GM21390 (cell line): ENCODE results near the gene SERPINB11.
"Not testable (repeated sequence)": the region's sequence is repeated elsewhere in the genome, so short reads cannot be mapped to it uniquely, and the experiment has no call there.

Experiments used
- ATAC-seq: cut with Tn5 transposase; IDR thresholded peaks from one replicate; pipeline ENCODE4 v1.9.1; 2021; ENCODE audit not compliant: unreplicated experiment

Gene SERPINB11

GRCh38 chr18:63725682-63726480, 23.1 kb downstream of the SERPINB11 start:
- ATAC-seq = no peak

GRCh38 chr18:63730773-63731172, 28.0 kb downstream of the SERPINB11 start:
- no peak for ATAC-seq

- ATAC-seq = no peak
Measured at GRCh38 chr18:63731215-63731614, 28.5 kb downstream of the SERPINB11 start.

GRCh38 chr18:63736876-63737275, 34.1 kb downstream of the SERPINB11 start:
- no peak for ATAC-seq

- no peak for ATAC-seq
Measured at GRCh38 chr18:63741769-63742168, 39.0 kb downstream of the SERPINB11 start.

GRCh38 chr18:63747006-63747405, 44.2 kb downstream of the SERPINB11 start:
- ATAC-seq = no peak

- ATAC-seq = no peak
Measured at GRCh38 chr18:63749489-63749888, 46.7 kb downstream of the SERPINB11 start.

GRCh38 chr18:63752636-63753035, 49.9 kb downstream of the SERPINB11 start:
- no peak for ATAC-seq

GRCh38 chr18:63753676-63754075, 50.9 kb downstream of the SERPINB11 start:
- no peak for ATAC-seq

- no peak for ATAC-seq
Measured at GRCh38 chr18:63757541-63757940, 54.8 kb downstream of the SERPINB11 start.

GRCh38 chr18:63758615-63759240, 56.0 kb downstream of the SERPINB11 start:
- no peak for ATAC-seq

GRCh38 chr18:63759786-63760185, 57.0 kb downstream of the SERPINB11 start:
- ATAC-seq = not testable (repeated sequence)

GRCh38 chr18:63762518-63762917, 59.8 kb downstream of the SERPINB11 start:
- ATAC-seq = no peak

- ATAC-seq = no peak
Measured at GRCh38 chr18:63763831-63764600, 61.3 kb downstream of the SERPINB11 start.

GRCh38 chr18:63765837-63766236, 63.1 kb downstream of the SERPINB11 start:
- no peak for ATAC-seq
